Endothelial cell (in vitro differentiated cells): ENCODE data around the gene PDZD2. TPM values are rescaled to one million over a fixed set of nuclear protein-coding genes. Genes with fewer than 3 reads are reported as not detected.
"Not testable (repeated sequence)": the region's sequence is repeated elsewhere in the genome, so short reads cannot be mapped to it uniquely, and the experiment has no call there.

Experiments
- DNase-seq: peaks from one replicate; pipeline ENCODE4 v3.0.0; 2021; ENCODE audit warnings: low spot score
- H3K27ac Mint-ChIP-seq: one replicate; pipeline ENCODE4 v1.8.0; 2021; ENCODE audit warnings: mixed read lengths, inconsistent platforms; ENCODE audit not compliant: unreplicated experiment
- H3K27me3 Mint-ChIP-seq: one replicate; pipeline ENCODE4 v1.8.0; 2021; ENCODE audit warnings: mild to moderate bottlenecking, moderate library complexity, mixed read lengths, inconsistent platforms; ENCODE audit not compliant: unreplicated experiment
- H3K36me3 Mint-ChIP-seq: one replicate; pipeline ENCODE4 v1.8.0; 2021; ENCODE audit warnings: mild to moderate bottlenecking, low read depth, mixed read lengths, inconsistent platforms; ENCODE audit not compliant: unreplicated experiment
- H3K4me1 Mint-ChIP-seq: one replicate; pipeline ENCODE4 v1.8.0; 2021; ENCODE audit warnings: mild to moderate bottlenecking, mixed read lengths, inconsistent platforms; ENCODE audit not compliant: unreplicated experiment
- H3K4me3 Mint-ChIP-seq: one replicate; pipeline ENCODE4 v1.8.0; 2021; ENCODE audit warnings: mild to moderate bottlenecking, mixed read lengths, inconsistent platforms; ENCODE audit not compliant: unreplicated experiment
- H3K9me3 Mint-ChIP-seq: one replicate; pipeline ENCODE4 v1.8.0; 2021; ENCODE audit warnings: mixed read lengths, inconsistent platforms; ENCODE audit not compliant: unreplicated experiment
- CTCF ChIP-seq: fragments of 200-600 bp; sonication (generic); IDR thresholded peaks from one replicate; pipeline ENCODE4 v1.5.0; 2021; ENCODE audit warnings: antibody characterized with exemption; ENCODE audit not compliant: unreplicated experiment
- total RNA-seq: library from RNA; stranded (reverse); fragmentation: NEBNext Ultra II Directional; extraction: Animal tissue kit (Norgen Biotek cat#: 25700); gene quantifications from one replicate; pipeline ENCODE4 v1.2.1, GENCODE V29; 2021; ENCODE audit not compliant: unreplicated experiment

PDZD2 gene
- total RNA-seq, 1 donor from 2014 or later, result 71.1 TPM

GRCh38 chr5:32116574-32117313 is 477.8 kb downstream of the PDZD2 start:
- H3K36me3 Mint-ChIP-seq, result peaks cover 42% of the 10 kb centered on the region
- no peak overlapping the region for H3K27ac Mint-ChIP-seq
- H3K4me3 Mint-ChIP-seq, result no peak overlapping the region
- DNase-seq, result no peak
- TF ChIP-seq CTCF, result no peak
- H3K4me1 Mint-ChIP-seq, result peaks cover 13% of the 10 kb centered on the region
- no peaks in the 10 kb centered on the region for H3K9me3 Mint-ChIP-seq
- H3K27me3 Mint-ChIP-seq, result peaks cover 3% of the 10 kb centered on the region

GRCh38 chr5:32118922-32119321 is 480.0 kb downstream of the PDZD2 start:
- Mint-ChIP-seq H3K4me1 (peaks cover 12% of the 10 kb centered on the region), H3K36me3 (peaks cover 37% of the 10 kb centered on the region)
- not testable (repeated sequence) for H3K4me3 Mint-ChIP-seq, H3K9me3 Mint-ChIP-seq, H3K27ac Mint-ChIP-seq, DNase-seq, H3K27me3 Mint-ChIP-seq

- DNase-seq, result no peak
- Mint-ChIP-seq H3K27me3 (peaks cover 3% of the 10 kb centered on the region), H3K4me1 (peaks cover 22% of the 10 kb centered on the region), H3K4me3 (no peak overlapping the region), H3K36me3 (peaks cover 35% of the 10 kb centered on the region), H3K27ac (peak overlapping the region; percentile 39), H3K9me3 (no peaks in the 10 kb centered on the region)
- no peak for TF ChIP-seq CTCF
Observed at GRCh38 chr5:32123058-32123805, 484.3 kb downstream of the PDZD2 start.

- TF ChIP-seq CTCF, result no peak
Observed at GRCh38 chr5:32123889-32124676, 485.2 kb downstream of the PDZD2 start.

GRCh38 chr5:32126691-32127090 is 487.8 kb downstream of the PDZD2 start:
- no peaks in the 10 kb centered on the region for H3K27me3 Mint-ChIP-seq
- peak overlapping the region; percentile 84 for H3K27ac Mint-ChIP-seq
- no peak overlapping the region for H3K4me3 Mint-ChIP-seq
- H3K9me3 Mint-ChIP-seq, result no peaks in the 10 kb centered on the region
- no peak for DNase-seq
- H3K4me1 Mint-ChIP-seq, result peaks cover 25% of the 10 kb centered on the region
- H3K36me3 Mint-ChIP-seq, result peaks cover 39% of the 10 kb centered on the region
- TF ChIP-seq CTCF, result no peak

More at GRCh38 chr5:32123889-32124676, 485.2 kb downstream of the PDZD2 start:
- peaks cover 3% of the 10 kb centered on the region for H3K27me3 Mint-ChIP-seq
- peak overlapping the region; percentile 54 for H3K27ac Mint-ChIP-seq
- H3K36me3 Mint-ChIP-seq, result peaks cover 39% of the 10 kb centered on the region
- DNase-seq, result no peak
- H3K4me3 Mint-ChIP-seq, result no peak overlapping the region
- no peaks in the 10 kb centered on the region for H3K9me3 Mint-ChIP-seq
- peaks cover 22% of the 10 kb centered on the region for H3K4me1 Mint-ChIP-seq
